Body of pancreas (tissue), 4 donors: Measurements from ENCODE around the gene DOCK9.

Experiments
- CTCF ChIP-seq, 7 experiments: fragments of 450-650 bp in 4 of 7; fragments of 200-600 bp in 3 of 7; sonication (generic) in 3 of 7; IDR thresholded peaks; one replicate each; pipeline ENCODE4 v1.5.1; 2016 to 2019; ENCODE audit warnings: antibody characterized with exemption in 7 of 7
- POLR2A ChIP-seq, 3 donors: fragments of 450-650 bp; IDR thresholded peaks; one replicate each; pipeline ENCODE4 v1.6.1; 2016; ENCODE audit warnings: antibody characterized with exemption in 3 of 3, mild to moderate bottlenecking in 2 of 3

DNA sequence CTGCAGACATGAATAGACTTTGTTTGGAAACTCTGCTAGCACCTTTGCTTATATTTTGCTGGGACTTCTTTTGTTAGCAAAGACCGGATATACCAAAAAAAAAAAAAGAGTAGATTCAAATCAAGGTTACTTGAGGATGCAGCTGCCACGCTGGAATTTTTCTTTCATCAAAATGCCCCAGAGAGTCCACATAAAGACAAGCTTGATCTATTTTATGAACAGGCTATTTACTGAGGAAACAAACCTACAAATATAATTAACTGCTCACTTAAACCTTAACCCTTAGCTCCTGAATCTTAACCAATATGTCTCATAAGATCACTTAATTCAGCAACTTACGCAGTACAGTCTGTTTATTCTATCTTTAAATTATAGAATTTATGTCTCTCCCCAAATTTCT, 27.1 kb upstream of the DOCK9 start:
- TF ChIP-seq CTCF (IDR thresholded peaks at IDR 0.05) (no peak), POLR2A (IDR thresholded peaks at IDR 0.05) (no peak)
